ENCODE results near the gene ZNF526. TPM values are rescaled to one million over a fixed set of nuclear protein-coding genes. Genes with fewer than 3 reads are reported as not detected.

The ZNF526 gene
- total and polyA plus RNA-seq, 9 of the 15 experiments (the other 6 are each of a cell fraction or from before 2014, with no cell fraction given): 1.3 to 17.9 (median 6.2) TPM

DNA sequence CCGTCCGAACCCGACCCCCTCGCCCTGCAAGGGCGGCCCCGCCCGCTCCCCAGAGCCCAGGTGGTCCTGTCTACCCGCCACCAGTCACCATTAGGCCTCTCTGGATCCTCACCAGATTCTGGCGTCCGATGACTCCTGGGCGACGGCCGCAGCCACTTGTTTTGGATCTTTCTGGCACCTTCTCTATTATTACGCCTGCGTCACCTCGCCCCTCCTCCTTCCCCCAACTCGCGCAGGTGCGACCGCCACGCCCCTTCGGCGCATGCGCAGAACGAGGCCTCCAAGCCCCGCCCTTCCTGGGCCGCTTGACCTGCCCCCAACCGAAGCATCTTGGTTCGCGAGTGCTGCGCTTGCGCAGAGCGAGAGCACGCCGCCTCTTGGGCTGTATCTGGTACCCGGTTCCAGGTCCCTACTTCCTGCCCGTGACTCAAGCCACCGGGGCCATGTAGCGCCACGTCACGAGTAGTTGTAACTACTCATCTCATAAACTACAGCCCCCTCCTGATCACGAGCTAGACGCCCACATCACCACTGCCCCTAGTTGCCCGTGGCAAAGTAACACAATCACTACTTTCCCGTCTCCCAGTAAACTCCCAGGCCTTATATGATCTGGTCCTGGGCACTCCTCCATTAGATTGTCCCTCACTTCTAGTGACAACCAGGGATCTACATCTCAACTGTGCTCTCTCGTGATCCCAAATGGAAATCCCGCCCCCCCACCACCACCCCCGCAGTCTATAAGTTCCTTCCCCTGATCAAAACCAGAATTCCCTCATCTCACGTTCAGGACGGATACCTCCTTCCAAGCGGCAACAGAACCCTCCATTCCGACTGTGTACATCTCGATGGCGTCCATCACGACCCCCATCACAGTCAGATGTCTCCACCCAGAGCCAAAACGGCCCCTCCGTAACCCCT, 2.3 kb upstream of the ZNF526 start, which contains the start of gene DEDD2 (continued):
- TF ChIP-seq, protein P1, sequence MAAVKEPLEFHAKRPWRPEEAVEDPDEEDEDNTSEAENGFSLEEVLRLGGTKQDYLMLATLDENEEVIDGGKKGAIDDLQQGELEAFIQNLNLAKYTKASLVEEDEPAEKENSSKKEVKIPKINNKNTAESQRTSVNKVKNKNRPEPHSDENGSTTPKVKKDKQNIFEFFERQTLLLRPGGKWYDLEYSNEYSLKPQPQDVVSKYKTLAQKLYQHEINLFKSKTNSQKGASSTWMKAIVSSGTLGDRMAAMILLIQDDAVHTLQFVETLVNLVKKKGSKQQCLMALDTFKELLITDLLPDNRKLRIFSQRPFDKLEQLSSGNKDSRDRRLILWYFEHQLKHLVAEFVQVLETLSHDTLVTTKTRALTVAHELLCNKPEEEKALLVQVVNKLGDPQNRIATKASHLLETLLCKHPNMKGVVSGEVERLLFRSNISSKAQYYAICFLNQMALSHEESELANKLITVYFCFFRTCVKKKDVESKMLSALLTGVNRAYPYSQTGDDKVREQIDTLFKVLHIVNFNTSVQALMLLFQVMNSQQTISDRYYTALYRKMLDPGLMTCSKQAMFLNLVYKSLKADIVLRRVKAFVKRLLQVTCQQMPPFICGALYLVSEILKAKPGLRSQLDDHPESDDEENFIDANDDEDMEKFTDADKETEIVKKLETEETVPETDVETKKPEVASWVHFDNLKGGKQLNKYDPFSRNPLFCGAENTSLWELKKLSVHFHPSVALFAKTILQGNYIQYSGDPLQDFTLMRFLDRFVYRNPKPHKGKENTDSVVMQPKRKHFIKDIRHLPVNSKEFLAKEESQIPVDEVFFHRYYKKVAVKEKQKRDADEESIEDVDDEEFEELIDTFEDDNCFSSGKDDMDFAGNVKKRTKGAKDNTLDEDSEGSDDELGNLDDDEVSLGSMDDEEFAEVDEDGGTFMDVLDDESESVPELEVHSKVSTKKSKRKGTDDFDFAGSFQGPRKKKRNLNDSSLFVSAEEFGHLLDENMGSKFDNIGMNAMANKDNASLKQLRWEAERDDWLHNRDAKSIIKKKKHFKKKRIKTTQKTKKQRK (IDR thresholded peaks at IDR 0.05; ENCODE audit: borderline replicate concordance, low read depth, low read length): no peak
- TF ChIP-seq NELFE (IDR thresholded peaks at IDR 0.05; ENCODE audit: insufficient read depth, insufficient read length) (no peak), CHD2 (IDR thresholded peaks at IDR 0.05; ENCODE audit: low read depth, low read length) (peak; percentile 76), MXI1 (IDR thresholded peaks at IDR 0.05; ENCODE audit: low read depth, low read length) (peak; percentile 60; the same call in 1 of the 2 replicates), NFRKB (IDR thresholded peaks at IDR 0.05; ENCODE audit: low read depth) (0 out of 2 replicates have a peak, but pooled peaks have one; percentile 47), MEIS2 (IDR thresholded peaks at IDR 0.05; ENCODE audit: partially characterized antibody) (peak; percentile 98), GABPB2 (CRISPR knock-in tag; conservative IDR thresholded peaks at IDR 0.05) (no peak), DMBX1 (CRISPR knock-in tag; IDR thresholded peaks at IDR 0.05; ENCODE audit: borderline replicate concordance) (0 out of 2 replicates have a peak, but pooled peaks have one; percentile 27), ZNF143 (CRISPR knock-in tag; IDR thresholded peaks at IDR 0.05) (no peak), ZFP1 (CRISPR knock-in tag; IDR thresholded peaks at IDR 0.05) (0 out of 2 replicates have a peak, but pooled peaks have one; percentile 1), SNRNP70 (optimal IDR thresholded peaks at IDR 0.05; ENCODE audit: low read depth, low read length) (no peak), HMGN3 (IDR thresholded peaks at IDR 0.05; ENCODE audit: borderline replicate concordance, extremely low read depth, insufficient read length, low read depth, low read length) (peak; percentile 58), PML (IDR thresholded peaks at IDR 0.05; ENCODE audit: low read length) (peak; percentile 50)
- TF ChIP-seq, protein P2, sequence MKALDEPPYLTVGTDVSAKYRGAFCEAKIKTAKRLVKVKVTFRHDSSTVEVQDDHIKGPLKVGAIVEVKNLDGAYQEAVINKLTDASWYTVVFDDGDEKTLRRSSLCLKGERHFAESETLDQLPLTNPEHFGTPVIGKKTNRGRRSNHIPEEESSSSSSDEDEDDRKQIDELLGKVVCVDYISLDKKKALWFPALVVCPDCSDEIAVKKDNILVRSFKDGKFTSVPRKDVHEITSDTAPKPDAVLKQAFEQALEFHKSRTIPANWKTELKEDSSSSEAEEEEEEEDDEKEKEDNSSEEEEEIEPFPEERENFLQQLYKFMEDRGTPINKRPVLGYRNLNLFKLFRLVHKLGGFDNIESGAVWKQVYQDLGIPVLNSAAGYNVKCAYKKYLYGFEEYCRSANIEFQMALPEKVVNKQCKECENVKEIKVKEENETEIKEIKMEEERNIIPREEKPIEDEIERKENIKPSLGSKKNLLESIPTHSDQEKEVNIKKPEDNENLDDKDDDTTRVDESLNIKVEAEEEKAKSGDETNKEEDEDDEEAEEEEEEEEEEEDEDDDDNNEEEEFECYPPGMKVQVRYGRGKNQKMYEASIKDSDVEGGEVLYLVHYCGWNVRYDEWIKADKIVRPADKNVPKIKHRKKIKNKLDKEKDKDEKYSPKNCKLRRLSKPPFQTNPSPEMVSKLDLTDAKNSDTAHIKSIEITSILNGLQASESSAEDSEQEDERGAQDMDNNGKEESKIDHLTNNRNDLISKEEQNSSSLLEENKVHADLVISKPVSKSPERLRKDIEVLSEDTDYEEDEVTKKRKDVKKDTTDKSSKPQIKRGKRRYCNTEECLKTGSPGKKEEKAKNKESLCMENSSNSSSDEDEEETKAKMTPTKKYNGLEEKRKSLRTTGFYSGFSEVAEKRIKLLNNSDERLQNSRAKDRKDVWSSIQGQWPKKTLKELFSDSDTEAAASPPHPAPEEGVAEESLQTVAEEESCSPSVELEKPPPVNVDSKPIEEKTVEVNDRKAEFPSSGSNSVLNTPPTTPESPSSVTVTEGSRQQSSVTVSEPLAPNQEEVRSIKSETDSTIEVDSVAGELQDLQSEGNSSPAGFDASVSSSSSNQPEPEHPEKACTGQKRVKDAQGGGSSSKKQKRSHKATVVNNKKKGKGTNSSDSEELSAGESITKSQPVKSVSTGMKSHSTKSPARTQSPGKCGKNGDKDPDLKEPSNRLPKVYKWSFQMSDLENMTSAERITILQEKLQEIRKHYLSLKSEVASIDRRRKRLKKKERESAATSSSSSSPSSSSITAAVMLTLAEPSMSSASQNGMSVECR (CRISPR knock-in tag; IDR thresholded peaks at IDR 0.05): peak; percentile 67
- TF ChIP-seq, protein P3, sequence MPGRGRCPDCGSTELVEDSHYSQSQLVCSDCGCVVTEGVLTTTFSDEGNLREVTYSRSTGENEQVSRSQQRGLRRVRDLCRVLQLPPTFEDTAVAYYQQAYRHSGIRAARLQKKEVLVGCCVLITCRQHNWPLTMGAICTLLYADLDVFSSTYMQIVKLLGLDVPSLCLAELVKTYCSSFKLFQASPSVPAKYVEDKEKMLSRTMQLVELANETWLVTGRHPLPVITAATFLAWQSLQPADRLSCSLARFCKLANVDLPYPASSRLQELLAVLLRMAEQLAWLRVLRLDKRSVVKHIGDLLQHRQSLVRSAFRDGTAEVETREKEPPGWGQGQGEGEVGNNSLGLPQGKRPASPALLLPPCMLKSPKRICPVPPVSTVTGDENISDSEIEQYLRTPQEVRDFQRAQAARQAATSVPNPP (IDR thresholded peaks at IDR 0.05; ENCODE audit: borderline replicate concordance, insufficient read depth, insufficient read length): no peak

Data from K562 (cell line).